BLaER1 treated with 17β-estradiol and CSF1 and Interleukin-3, amounts not matched to agents 10 nM and 100 nM (cell line): ENCODE results near the gene PSEN2.

ENCODE experiments used
- H3K27ac ChIP-seq, 11 experiments: shearing (Covaris generic); formaldehyde crosslinking; 2 replicates each; pipeline ENCODE4 v1.8.1; 2022
- H3K27me3 ChIP-seq, 11 experiments: shearing (Covaris generic); formaldehyde crosslinking; 2 replicates each; pipeline ENCODE4 v1.8.1; 2022
- H3K36me3 ChIP-seq, 11 experiments: shearing (Covaris generic); formaldehyde crosslinking; 2 replicates each; pipeline ENCODE4 v1.8.1; 2022
- H3K4me1 ChIP-seq, 10 experiments: shearing (Covaris generic); formaldehyde crosslinking; 2 replicates each; pipeline ENCODE4 v1.8.1; 2022
- H3K4me2 ChIP-seq, 11 experiments: shearing (Covaris generic); formaldehyde crosslinking; 2 replicates each; pipeline ENCODE4 v1.8.1; 2022
- H3K4me3 ChIP-seq, 10 experiments: shearing (Covaris generic); formaldehyde crosslinking; 2 replicates each; pipeline ENCODE4 v1.8.1; 2022
- H3K9ac ChIP-seq, 11 experiments: shearing (Covaris generic); formaldehyde crosslinking; 2 replicates each; pipeline ENCODE4 v1.8.1; 2022
- H3K9me3 ChIP-seq, 11 experiments: shearing (Covaris generic); formaldehyde crosslinking; replicated peaks in 1 of 11; 2 replicates each; pipeline ENCODE4 v1.8.1; 2022
- H4K20me1 ChIP-seq, 11 experiments: shearing (Covaris generic); formaldehyde crosslinking; 2 replicates each; pipeline ENCODE4 v1.8.1; 2022
- Cebpa-rat ChIP-seq, 11 experiments: shearing (Covaris generic); IDR thresholded peaks; 2 replicates each; pipeline ENCODE4 v1.8.1; 2022

PSEN2 gene

GRCh38 chr1:226880372-226881287 lies 10.2 kb downstream of the PSEN2 start:
- Histone ChIP-seq H3K36me3 (peaks cover 0 to 33% (median 0%) of the 10 kb centered on the region in 11 experiments; a peak in 2 of 22 replicates), H3K27ac (no peak overlapping the region), H3K4me2 (peak overlapping the region in 9 of 11 experiments; percentile 66 to 92 (median 81); a peak in 14 of 22 replicates), H3K9ac (no peak overlapping the region), H3K4me3 (no peak overlapping the region), H3K27me3 (no peaks in the 10 kb centered on the region), H3K9me3 (no peaks in the 10 kb centered on the region), H3K4me1 (peaks cover 44 to 56% (median 54%) of the 10 kb centered on the region in 10 experiments), H4K20me1 (no peaks in the 10 kb centered on the region; a peak in 2 of 22 replicates)
- no peak for TF ChIP-seq Cebpa-rat (IDR thresholded peaks at IDR 0.05)

GRCh38 chr1:226881515-226882185 lies 11.2 kb downstream of the PSEN2 start:
- Histone ChIP-seq H3K9ac (peak overlapping the region in 3 of 11 experiments; percentile 43 to 69 (median 49); a peak in 1 of 22 replicates), H3K4me2 (peak overlapping the region; percentile 66 to 92 (median 83)), H3K4me1 (peaks cover 50 to 64% (median 61%) of the 10 kb centered on the region in 10 experiments), H3K4me3 (no peak overlapping the region), H3K27me3 (no peaks in the 10 kb centered on the region), H3K27ac (peak overlapping the region in 2 of 11 experiments; percentile 58 to 60; a peak in 2 of 22 replicates), H3K36me3 (peaks cover 0 to 33% (median 0%) of the 10 kb centered on the region in 11 experiments; a peak in 2 of 22 replicates), H4K20me1 (peaks cover 0 to 5% (median 0%) of the 10 kb centered on the region in 11 experiments; a peak in 3 of 22 replicates), H3K9me3 (no peaks in the 10 kb centered on the region)
- TF ChIP-seq Cebpa-rat (IDR thresholded peaks at IDR 0.05), result no peak

DNA sequence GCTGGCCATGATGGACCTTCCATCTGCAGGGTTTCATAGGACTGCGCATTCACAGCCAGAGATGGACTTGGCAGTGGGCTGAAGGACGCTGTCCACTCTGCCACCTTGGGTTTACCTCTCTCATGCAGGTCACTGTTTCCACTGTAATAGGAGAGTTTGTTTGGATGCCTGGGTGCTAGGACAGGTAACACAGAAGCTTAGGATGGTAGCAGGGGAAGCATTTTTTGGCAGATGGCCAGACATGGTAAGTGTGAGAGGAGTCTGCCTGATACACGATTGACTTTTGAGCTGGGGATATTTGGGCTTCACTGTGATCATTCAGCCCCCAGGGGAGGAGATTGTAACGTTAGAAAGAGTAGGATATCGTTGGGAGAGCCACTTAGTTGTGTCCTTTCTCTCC lies 11.8 kb downstream of the PSEN2 start:
- peak overlapping the region in 7 of 10 experiments; percentile 7 to 50 (median 23); a peak in 10 of 20 replicates for H3K4me3 ChIP-seq
- H3K36me3 ChIP-seq, result peaks cover 0 to 27% (median 0%) of the 10 kb centered on the region in 11 experiments; a peak in 2 of 22 replicates
- H3K9ac ChIP-seq, result peak overlapping the region; percentile 5 to 69 (median 43); a peak in 17 of 22 replicates
- peaks cover 55 to 70% (median 67%) of the 10 kb centered on the region in 10 experiments for H3K4me1 ChIP-seq
- H3K4me2 ChIP-seq, result peak overlapping the region; percentile 66 to 92 (median 83)
- no peak for TF ChIP-seq Cebpa-rat (IDR thresholded peaks at IDR 0.05)
- peaks cover 0 to 10% (median 0%) of the 10 kb centered on the region in 11 experiments; a peak in 3 of 22 replicates for H4K20me1 ChIP-seq
- no peaks in the 10 kb centered on the region for H3K9me3 ChIP-seq
- H3K27me3 ChIP-seq, result no peaks in the 10 kb centered on the region
- peak overlapping the region in 10 of 11 experiments; percentile 3 to 69 (median 51); a peak in 16 of 22 replicates for H3K27ac ChIP-seq

GRCh38 chr1:226882631-226883409 lies 12.4 kb downstream of the PSEN2 start:
- Histone ChIP-seq H3K4me1 (peaks cover 56 to 75% (median 73%) of the 10 kb centered on the region in 10 experiments), H3K27ac (peak overlapping the region in 10 of 11 experiments; percentile 3 to 69 (median 56); a peak in 16 of 22 replicates), H3K9ac (peak overlapping the region; percentile 5 to 69 (median 43); a peak in 18 of 22 replicates), H3K36me3 (peaks cover 0 to 27% (median 0%) of the 10 kb centered on the region in 11 experiments; a peak in 2 of 22 replicates), H3K9me3 (no peaks in the 10 kb centered on the region), H3K27me3 (no peaks in the 10 kb centered on the region), H3K4me3 (peak overlapping the region in 8 of 10 experiments; percentile 7 to 50 (median 24); a peak in 11 of 20 replicates), H4K20me1 (peaks cover 0 to 10% (median 0%) of the 10 kb centered on the region in 11 experiments; a peak in 3 of 22 replicates), H3K4me2 (peak overlapping the region; percentile 66 to 92 (median 83))
- no peak for TF ChIP-seq Cebpa-rat (IDR thresholded peaks at IDR 0.05)

DNA sequence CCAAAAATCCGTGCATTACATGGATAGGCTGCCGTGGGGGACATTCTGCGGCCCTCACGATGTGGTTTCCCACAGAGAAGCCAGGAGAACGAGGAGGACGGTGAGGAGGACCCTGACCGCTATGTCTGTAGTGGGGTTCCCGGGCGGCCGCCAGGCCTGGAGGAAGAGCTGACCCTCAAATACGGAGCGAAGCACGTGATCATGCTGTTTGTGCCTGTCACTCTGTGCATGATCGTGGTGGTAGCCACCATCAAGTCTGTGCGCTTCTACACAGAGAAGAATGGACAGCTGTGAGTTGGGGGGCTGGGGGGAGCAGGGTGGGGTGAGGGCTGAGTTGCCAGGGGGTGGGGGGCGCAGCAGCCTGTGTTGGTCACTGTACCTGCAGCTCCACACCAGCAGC lies 13.2 kb downstream of the PSEN2 start:
- H3K4me2 ChIP-seq, result peak overlapping the region; percentile 66 to 99 (median 92)
- no peak overlapping the region for H3K4me3 ChIP-seq
- H3K9ac ChIP-seq, result peak overlapping the region in 2 of 11 experiments; percentile 37 to 50; a peak in 1 of 22 replicates
- no peaks in the 10 kb centered on the region for H3K27me3 ChIP-seq
- 0 out of 22 replicates have a peak, but pooled peaks cover 0 to under 1% (median 0%) of the 10 kb centered on the region in 11 experiments for H3K9me3 ChIP-seq
- H3K36me3 ChIP-seq, result peaks cover 0 to 33% (median 0%) of the 10 kb centered on the region in 11 experiments; a peak in 2 of 22 replicates
- H3K4me1 ChIP-seq, result peaks cover 56 to 80% (median 76%) of the 10 kb centered on the region in 10 experiments
- peak overlapping the region in 1 of 11 experiments; percentile 47; a peak in 1 of 22 replicates for H3K27ac ChIP-seq
- TF ChIP-seq Cebpa-rat (IDR thresholded peaks at IDR 0.05), result no peak
- peaks cover 0 to 10% (median 0%) of the 10 kb centered on the region in 11 experiments; a peak in 3 of 22 replicates for H4K20me1 ChIP-seq

- TF ChIP-seq Cebpa-rat (IDR thresholded peaks at IDR 0.05), result no peak
- Histone ChIP-seq H3K9ac (no peak overlapping the region), H3K4me2 (peak overlapping the region; percentile 79 to 99 (median 90)), H3K4me3 (no peak overlapping the region), H3K4me1 (peaks cover 56 to 82% (median 76%) of the 10 kb centered on the region in 10 experiments), H3K9me3 (0 out of 22 replicates have a peak, but pooled peaks cover 0 to 4% (median 0%) of the 10 kb centered on the region in 11 experiments), H4K20me1 (peaks cover 0 to 10% (median 0%) of the 10 kb centered on the region in 11 experiments; a peak in 3 of 22 replicates), H3K36me3 (peaks cover 0 to 28% (median 0%) of the 10 kb centered on the region in 11 experiments; a peak in 2 of 22 replicates), H3K27me3 (no peaks in the 10 kb centered on the region), H3K27ac (no peak overlapping the region)
Observed at GRCh38 chr1:226884116-226884625, 13.8 kb downstream of the PSEN2 start.

DNA sequence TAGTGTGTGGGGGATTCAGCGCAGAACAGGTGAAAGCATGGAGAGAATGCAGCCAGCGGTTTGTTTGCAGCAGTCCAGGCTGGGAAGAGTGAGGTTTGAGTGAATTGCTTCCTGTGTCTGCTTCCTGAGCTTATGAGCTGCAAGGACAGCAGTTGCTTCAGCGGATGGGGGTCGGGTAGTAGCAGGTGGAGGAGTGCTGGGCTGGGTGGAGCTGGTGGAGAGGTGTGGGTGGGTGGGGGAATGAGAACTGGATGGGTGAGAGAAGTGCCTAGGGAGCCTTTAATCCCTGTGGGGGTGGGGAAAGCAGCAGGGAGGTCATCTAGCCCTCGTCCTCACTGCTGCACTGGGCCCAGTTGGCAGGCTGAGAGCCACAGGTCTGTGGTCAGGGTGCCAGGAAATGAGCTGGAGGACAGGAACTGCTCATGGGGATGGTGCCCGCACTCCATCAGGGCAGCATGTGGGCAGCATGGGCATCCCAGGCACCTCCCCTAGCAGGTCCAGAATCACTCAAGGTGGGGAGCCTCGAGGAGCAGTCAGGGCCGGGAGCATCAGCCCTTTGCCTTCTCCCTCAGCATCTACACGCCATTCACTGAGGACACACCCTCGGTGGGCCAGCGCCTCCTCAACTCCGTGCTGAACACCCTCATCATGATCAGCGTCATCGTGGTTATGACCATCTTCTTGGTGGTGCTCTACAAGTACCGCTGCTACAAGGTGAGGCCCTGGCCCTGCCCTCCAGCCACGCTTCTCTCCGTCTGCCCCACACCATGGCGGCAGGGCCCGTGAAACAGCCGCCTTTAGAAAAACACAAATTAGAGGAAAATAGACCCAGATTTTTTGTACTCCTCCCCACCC lies 14.8 kb downstream of the PSEN2 start:
- peak overlapping the region; percentile 79 to 99 (median 90) for H3K4me2 ChIP-seq
- H3K9me3 ChIP-seq, result 0 out of 22 replicates have a peak, but pooled peaks cover 0 to 4% (median 0%) of the 10 kb centered on the region in 11 experiments
- H3K9ac ChIP-seq, result no peak overlapping the region
- H3K27me3 ChIP-seq, result no peaks in the 10 kb centered on the region
- peaks cover 0 to 10% (median 0%) of the 10 kb centered on the region in 11 experiments; a peak in 2 of 22 replicates for H4K20me1 ChIP-seq
- no peak for TF ChIP-seq Cebpa-rat (IDR thresholded peaks at IDR 0.05)
- H3K4me3 ChIP-seq, result peak overlapping the region in 2 of 10 experiments; percentile 16 to 39; a peak in 3 of 20 replicates
- H3K4me1 ChIP-seq, result peaks cover 56 to 90% (median 84%) of the 10 kb centered on the region in 10 experiments
- peaks cover 0 to 19% (median 0%) of the 10 kb centered on the region in 11 experiments; a peak in 2 of 22 replicates for H3K36me3 ChIP-seq
- H3K27ac ChIP-seq, result peak overlapping the region in 7 of 11 experiments; percentile 19 to 54 (median 34); a peak in 7 of 22 replicates
